HepG2 (cell line): ENCODE data around the gene HDAC5. TPM values are rescaled to one million over a fixed set of nuclear protein-coding genes. Genes with fewer than 3 reads are reported as not detected.

Experiments
- GATAD1 ChIP-seq: IDR thresholded peaks from 2 replicates; pipeline ENCODE4 v1.6.1; 2016; ENCODE audit warnings: missing genetic modification reagents, missing compliant biosample characterization
- IKZF1 ChIP-seq: fragments of 450-650 bp; IDR thresholded peaks from 2 replicates; pipeline ENCODE4 v1.7.1; 2016
- IKZF4 ChIP-seq: sonication (generic); formaldehyde crosslinking; IDR thresholded peaks from 2 replicates; pipeline ENCODE4 v1.5.1; 2020; ENCODE audit warnings: borderline replicate concordance, mild to moderate bottlenecking, low read depth, missing genetic modification reagents; ENCODE audit errors: not compliant biosample characterization
- IRF2 ChIP-seq: IDR thresholded peaks from 2 replicates; pipeline ENCODE4 v1.6.1; 2018; ENCODE audit warnings: missing genetic modification reagents, missing compliant biosample characterization
- KDM6A ChIP-seq: IDR thresholded peaks from 2 replicates; pipeline ENCODE4 v1.6.1; 2016; ENCODE audit warnings: low read depth
- NPAS2 ChIP-seq: sonication (generic); formaldehyde crosslinking; IDR thresholded peaks from 2 replicates; pipeline ENCODE4 v1.8.0; 2022; ENCODE audit warnings: mild to moderate bottlenecking, missing genetic modification reagents, borderline replicate concordance
- PAX8 ChIP-seq: sonication (generic); formaldehyde crosslinking; IDR thresholded peaks from 2 replicates; pipeline ENCODE4 v1.8.0; 2022; ENCODE audit warnings: mild to moderate bottlenecking, missing genetic modification reagents, borderline replicate concordance
- TRIM24 ChIP-seq: sonication (generic); formaldehyde crosslinking; IDR thresholded peaks from 2 replicates; pipeline ENCODE4 v1.8.0; 2022; ENCODE audit warnings: mild to moderate bottlenecking, missing genetic modification reagents
- ZNF296 ChIP-seq: sonication (generic); formaldehyde crosslinking; conservative IDR thresholded peaks from 2 replicates; pipeline ENCODE4 v1.5.0; 2020; ENCODE audit warnings: mild to moderate bottlenecking, missing genetic modification reagents
- ZNF644 ChIP-seq: IDR thresholded peaks from 2 replicates; pipeline ENCODE4 v1.6.1; 2016; ENCODE audit warnings: low read depth
- ZSCAN9 ChIP-seq: IDR thresholded peaks from 2 replicates; pipeline ENCODE4 v1.6.1; 2016; ENCODE audit warnings: borderline replicate concordance
- polyA plus RNA-seq, 8 experiments: library from polyadenylated mRNA; depleted of rRNA in 3 of 8; stranded (reverse) in 7 of 8; unstranded in 1 of 8; fragments of >200 nt; fragmentation: Illumina TruSeq in 4 of 8; extraction: Trizol in 4 of 8; gene quantifications; 2 replicates each; pipeline versions ENCODE4 v1.2.1 to v1.2.3, GENCODE V29; 2011 to 2016; ENCODE audit warnings: low read depth in 4 of 8, missing spikeins in 1 of 8, mixed read lengths in 1 of 8; ENCODE audit not compliant: insufficient read depth in 1 of 8
- total RNA-seq, 5 experiments: library from RNA; depleted of rRNA; stranded (reverse); fragments of >200 nt; fragmentation: Illumina TruSeq; extraction: Trizol; gene quantifications; 2 replicates each; pipeline ENCODE4 v1.2.3, GENCODE V29; 2016; ENCODE audit warnings: low read depth in 1 of 5
- TF ChIP-seq, protein P1 (sequence below): sonication (generic); formaldehyde crosslinking; IDR thresholded peaks from 2 replicates; pipeline ENCODE4 v1.5.0; 2020; ENCODE audit warnings: mild to moderate bottlenecking, missing genetic modification reagents, borderline replicate concordance
- TF ChIP-seq, protein P2 (sequence below): IDR thresholded peaks from 2 replicates; pipeline ENCODE4 v1.6.1; 2016; ENCODE audit warnings: mild to moderate bottlenecking, missing biosample characterization, missing genetic modification reagents
- TF ChIP-seq, protein P3 (sequence below): IDR thresholded peaks from 2 replicates; pipeline ENCODE4 v1.6.1; 2016

The HDAC5 gene
- total and polyA plus RNA-seq, 2 of the 13 experiments (the other 11 are each of a cell fraction or from before 2014, with no cell fraction given), result 46.4 to 85.4 TPM

DNA sequence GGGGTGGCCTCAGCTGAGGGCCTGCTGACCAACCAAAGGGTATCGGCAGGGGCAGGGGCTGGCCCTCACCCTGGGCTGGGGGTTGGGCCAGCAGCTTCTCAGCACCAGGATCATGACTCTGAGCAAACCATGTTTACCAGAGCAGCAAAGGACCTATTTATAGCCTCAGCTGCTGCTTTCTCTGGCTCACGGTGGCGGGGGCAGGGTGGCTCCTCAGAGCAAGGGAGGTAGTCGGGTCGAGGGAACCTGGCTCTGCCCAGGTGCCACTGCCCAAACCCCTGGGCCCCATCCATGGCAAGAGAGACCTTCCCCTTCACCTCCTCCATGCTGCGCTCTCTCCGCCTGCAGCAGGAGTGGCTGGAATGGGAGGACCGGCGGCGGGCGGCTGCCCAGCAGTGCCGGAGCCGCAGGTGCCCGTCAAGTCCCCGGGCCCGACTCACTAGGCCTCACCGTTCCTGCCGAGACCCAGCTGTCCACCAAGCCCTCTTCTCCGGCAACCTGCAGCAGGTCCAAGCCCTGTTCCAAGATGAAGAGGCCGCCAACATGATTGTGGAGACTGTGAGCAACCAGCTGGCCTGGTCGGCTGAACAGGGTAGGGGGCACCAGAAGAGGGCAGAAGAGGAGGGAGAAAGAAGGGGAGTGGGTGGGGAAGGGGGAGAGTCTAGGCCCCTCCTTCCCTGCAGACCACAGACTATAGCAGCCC lies 47.2 kb upstream of the HDAC5 start, which contains the start of gene ASB16 (continued):
- TF ChIP-seq ZNF296 (CRISPR knock-in tag), result no peak
- no peak for TF ChIP-seq IRF2
- no peak for TF ChIP-seq IKZF4 (CRISPR knock-in tag)
- TF ChIP-seq, protein P1, sequence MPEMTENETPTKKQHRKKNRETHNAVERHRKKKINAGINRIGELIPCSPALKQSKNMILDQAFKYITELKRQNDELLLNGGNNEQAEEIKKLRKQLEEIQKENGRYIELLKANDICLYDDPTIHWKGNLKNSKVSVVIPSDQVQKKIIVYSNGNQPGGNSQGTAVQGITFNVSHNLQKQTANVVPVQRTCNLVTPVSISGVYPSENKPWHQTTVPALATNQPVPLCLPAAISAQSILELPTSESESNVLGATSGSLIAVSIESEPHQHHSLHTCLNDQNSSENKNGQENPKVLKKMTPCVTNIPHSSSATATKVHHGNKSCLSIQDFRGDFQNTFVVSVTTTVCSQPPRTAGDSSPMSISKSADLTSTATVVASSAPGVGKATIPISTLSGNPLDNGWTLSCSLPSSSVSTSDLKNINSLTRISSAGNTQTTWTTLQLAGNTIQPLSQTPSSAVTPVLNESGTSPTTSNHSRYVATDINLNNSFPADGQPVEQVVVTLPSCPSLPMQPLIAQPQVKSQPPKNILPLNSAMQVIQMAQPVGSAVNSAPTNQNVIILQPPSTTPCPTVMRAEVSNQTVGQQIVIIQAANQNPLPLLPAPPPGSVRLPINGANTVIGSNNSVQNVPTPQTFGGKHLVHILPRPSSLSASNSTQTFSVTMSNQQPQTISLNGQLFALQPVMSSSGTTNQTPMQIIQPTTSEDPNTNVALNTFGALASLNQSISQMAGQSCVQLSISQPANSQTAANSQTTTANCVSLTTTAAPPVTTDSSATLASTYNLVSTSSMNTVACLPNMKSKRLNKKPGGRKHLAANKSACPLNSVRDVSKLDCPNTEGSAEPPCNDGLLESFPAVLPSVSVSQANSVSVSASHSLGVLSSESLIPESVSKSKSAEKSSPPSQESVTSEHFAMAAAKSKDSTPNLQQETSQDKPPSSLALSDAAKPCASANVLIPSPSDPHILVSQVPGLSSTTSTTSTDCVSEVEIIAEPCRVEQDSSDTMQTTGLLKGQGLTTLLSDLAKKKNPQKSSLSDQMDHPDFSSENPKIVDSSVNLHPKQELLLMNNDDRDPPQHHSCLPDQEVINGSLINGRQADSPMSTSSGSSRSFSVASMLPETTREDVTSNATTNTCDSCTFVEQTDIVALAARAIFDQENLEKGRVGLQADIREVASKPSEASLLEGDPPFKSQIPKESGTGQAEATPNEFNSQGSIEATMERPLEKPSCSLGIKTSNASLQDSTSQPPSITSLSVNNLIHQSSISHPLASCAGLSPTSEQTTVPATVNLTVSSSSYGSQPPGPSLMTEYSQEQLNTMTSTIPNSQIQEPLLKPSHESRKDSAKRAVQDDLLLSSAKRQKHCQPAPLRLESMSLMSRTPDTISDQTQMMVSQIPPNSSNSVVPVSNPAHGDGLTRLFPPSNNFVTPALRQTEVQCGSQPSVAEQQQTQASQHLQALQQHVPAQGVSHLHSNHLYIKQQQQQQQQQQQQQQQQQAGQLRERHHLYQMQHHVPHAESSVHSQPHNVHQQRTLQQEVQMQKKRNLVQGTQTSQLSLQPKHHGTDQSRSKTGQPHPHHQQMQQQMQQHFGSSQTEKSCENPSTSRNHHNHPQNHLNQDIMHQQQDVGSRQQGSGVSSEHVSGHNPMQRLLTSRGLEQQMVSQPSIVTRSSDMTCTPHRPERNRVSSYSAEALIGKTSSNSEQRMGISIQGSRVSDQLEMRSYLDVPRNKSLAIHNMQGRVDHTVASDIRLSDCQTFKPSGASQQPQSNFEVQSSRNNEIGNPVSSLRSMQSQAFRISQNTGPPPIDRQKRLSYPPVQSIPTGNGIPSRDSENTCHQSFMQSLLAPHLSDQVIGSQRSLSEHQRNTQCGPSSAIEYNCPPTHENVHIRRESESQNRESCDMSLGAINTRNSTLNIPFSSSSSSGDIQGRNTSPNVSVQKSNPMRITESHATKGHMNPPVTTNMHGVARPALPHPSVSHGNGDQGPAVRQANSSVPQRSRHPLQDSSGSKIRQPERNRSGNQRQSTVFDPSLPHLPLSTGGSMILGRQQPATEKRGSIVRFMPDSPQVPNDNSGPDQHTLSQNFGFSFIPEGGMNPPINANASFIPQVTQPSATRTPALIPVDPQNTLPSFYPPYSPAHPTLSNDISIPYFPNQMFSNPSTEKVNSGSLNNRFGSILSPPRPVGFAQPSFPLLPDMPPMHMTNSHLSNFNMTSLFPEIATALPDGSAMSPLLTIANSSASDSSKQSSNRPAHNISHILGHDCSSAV (CRISPR knock-in tag), result no peak
- no peak for TF ChIP-seq ZSCAN9 (CRISPR knock-in tag)
- no peak for TF ChIP-seq ZNF644 (CRISPR knock-in tag)
- no peak for TF ChIP-seq KDM6A (CRISPR knock-in tag)
- TF ChIP-seq, protein P2, sequence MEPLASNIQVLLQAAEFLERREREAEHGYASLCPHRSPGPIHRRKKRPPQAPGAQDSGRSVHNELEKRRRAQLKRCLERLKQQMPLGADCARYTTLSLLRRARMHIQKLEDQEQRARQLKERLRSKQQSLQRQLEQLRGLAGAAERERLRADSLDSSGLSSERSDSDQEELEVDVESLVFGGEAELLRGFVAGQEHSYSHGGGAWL (CRISPR knock-in tag), result 0 out of 2 replicates have a peak, but pooled peaks have one; percentile 20
- TF ChIP-seq TRIM24 (CRISPR knock-in tag), result no peak
- TF ChIP-seq PAX8 (CRISPR knock-in tag), result 0 out of 2 replicates have a peak, but pooled peaks have one; percentile 70
- no peak for TF ChIP-seq IKZF1
- TF ChIP-seq, protein P3, sequence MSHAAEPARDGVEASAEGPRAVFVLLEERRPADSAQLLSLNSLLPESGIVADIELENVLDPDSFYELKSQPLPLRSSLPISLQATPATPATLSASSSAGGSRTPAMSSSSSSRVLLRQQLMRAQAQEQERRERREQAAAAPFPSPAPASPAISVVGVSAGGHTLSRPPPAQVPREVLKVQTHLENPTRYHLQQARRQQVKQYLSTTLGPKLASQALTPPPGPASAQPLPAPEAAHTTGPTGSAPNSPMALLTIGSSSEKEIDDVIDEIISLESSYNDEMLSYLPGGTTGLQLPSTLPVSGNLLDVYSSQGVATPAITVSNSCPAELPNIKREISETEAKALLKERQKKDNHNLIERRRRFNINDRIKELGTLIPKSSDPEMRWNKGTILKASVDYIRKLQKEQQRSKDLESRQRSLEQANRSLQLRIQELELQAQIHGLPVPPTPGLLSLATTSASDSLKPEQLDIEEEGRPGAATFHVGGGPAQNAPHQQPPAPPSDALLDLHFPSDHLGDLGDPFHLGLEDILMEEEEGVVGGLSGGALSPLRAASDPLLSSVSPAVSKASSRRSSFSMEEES (CRISPR knock-in tag), result no peak
- TF ChIP-seq NPAS2 (CRISPR knock-in tag), result no peak
- TF ChIP-seq GATAD1, result peak; percentile 14; the same call in 1 of the 2 replicates
